HCT116 (cell line): ENCODE data around the gene OLA1.

Experiments
- ELF1 ChIP-seq: IDR thresholded peaks from 2 replicates; pipeline ENCODE4 v1.6.1; 2012; ENCODE audit warnings: low read depth, borderline replicate concordance
- FOSL1 ChIP-seq: IDR thresholded peaks from 2 replicates; pipeline ENCODE4 v1.6.1; 2012; ENCODE audit warnings: low read depth
- TF ChIP-seq, protein P1 (sequence below), 3 experiments: fragments of 200-600 bp in 1 of 3; sonication (generic) in 1 of 3; IDR thresholded peaks in 2 of 3; conservative IDR thresholded peaks in 1 of 3; 2 replicates each; pipeline ENCODE4 v1.5.1; 2012 to 2017; ENCODE audit warnings: low read depth in 2 of 3, low read length in 2 of 3, antibody characterized with exemption in 1 of 3, borderline replicate concordance in 1 of 3, control low read depth in 1 of 3, mild to moderate bottlenecking in 1 of 3, mixed read lengths in 1 of 3, mixed run types in 1 of 3, moderate library complexity in 1 of 3; ENCODE audit not compliant: insufficient read depth in 1 of 3
- TF ChIP-seq, protein P2 (sequence below): IDR thresholded peaks from 2 replicates; pipeline ENCODE4 v1.6.1; 2012

- TF ChIP-seq, protein P1, sequence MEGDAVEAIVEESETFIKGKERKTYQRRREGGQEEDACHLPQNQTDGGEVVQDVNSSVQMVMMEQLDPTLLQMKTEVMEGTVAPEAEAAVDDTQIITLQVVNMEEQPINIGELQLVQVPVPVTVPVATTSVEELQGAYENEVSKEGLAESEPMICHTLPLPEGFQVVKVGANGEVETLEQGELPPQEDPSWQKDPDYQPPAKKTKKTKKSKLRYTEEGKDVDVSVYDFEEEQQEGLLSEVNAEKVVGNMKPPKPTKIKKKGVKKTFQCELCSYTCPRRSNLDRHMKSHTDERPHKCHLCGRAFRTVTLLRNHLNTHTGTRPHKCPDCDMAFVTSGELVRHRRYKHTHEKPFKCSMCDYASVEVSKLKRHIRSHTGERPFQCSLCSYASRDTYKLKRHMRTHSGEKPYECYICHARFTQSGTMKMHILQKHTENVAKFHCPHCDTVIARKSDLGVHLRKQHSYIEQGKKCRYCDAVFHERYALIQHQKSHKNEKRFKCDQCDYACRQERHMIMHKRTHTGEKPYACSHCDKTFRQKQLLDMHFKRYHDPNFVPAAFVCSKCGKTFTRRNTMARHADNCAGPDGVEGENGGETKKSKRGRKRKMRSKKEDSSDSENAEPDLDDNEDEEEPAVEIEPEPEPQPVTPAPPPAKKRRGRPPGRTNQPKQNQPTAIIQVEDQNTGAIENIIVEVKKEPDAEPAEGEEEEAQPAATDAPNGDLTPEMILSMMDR (IDR thresholded peaks at IDR 0.05 in 2 of 3, conservative IDR thresholded peaks at IDR 0.05 in 1 of 3; ENCODE audit: borderline replicate concordance in 1 of 3, insufficient read depth in 1 of 3, low read depth in 2 of 3, low read length in 2 of 3): no peak
- peak; percentile 20; the same call in 1 of the 2 replicates for TF ChIP-seq FOSL1
- TF ChIP-seq, protein P2, sequence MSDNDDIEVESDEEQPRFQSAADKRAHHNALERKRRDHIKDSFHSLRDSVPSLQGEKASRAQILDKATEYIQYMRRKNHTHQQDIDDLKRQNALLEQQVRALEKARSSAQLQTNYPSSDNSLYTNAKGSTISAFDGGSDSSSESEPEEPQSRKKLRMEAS: no peak
- no peak for TF ChIP-seq ELF1
These were observed 18.0 kb upstream of the OLA1 start for GRCh38 chr2:174266288-174266687.
